OCI-LY3 (cell line): ENCODE results near the gene SPECC1L.

Experiments used
- EZH2phosphoT487 ChIP-seq: fragments of 200-600 bp; shearing (Covaris generic); IDR thresholded peaks from 2 replicates; pipeline ENCODE4 v1.6.1; 2018; ENCODE audit warnings: antibody characterized with exemption, mixed run types, low read depth
- TF ChIP-seq, protein P1 (sequence below): fragments of 200-600, 300-600 bp; sonication (generic); IDR thresholded peaks from 2 replicates; pipeline ENCODE4 v1.5.1; 2014; ENCODE audit warnings: antibody characterized with exemption, low read length, low read depth

GRCh38 chr22:24285245-24285644, 14.6 kb downstream of the SPECC1L start:
- TF ChIP-seq, protein P1, sequence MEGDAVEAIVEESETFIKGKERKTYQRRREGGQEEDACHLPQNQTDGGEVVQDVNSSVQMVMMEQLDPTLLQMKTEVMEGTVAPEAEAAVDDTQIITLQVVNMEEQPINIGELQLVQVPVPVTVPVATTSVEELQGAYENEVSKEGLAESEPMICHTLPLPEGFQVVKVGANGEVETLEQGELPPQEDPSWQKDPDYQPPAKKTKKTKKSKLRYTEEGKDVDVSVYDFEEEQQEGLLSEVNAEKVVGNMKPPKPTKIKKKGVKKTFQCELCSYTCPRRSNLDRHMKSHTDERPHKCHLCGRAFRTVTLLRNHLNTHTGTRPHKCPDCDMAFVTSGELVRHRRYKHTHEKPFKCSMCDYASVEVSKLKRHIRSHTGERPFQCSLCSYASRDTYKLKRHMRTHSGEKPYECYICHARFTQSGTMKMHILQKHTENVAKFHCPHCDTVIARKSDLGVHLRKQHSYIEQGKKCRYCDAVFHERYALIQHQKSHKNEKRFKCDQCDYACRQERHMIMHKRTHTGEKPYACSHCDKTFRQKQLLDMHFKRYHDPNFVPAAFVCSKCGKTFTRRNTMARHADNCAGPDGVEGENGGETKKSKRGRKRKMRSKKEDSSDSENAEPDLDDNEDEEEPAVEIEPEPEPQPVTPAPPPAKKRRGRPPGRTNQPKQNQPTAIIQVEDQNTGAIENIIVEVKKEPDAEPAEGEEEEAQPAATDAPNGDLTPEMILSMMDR, result no peak
- TF ChIP-seq EZH2phosphoT487, result no peak
